Fibroblast of peridontal ligament (primary cell): ENCODE data around the gene PALLD.
"Not testable (repeated sequence)": the region's sequence is repeated elsewhere in the genome, so short reads cannot be mapped to it uniquely, and the experiment has no call there.

Experiments used
- DNase-seq: peaks from one replicate; pipeline ENCODE4 v3.0.0-alpha.2; 2010; ENCODE audit errors: extremely low read depth

Gene PALLD

GRCh38 chr4:168491563-168491962 is 5.3 kb upstream of the PALLD start:
- no peak for DNase-seq

GRCh38 chr4:168498251-168498650 is 1.4 kb downstream of the PALLD start:
- DNase-seq, result peak; percentile 59

GRCh38 chr4:168499241-168499640 is 2.4 kb downstream of the PALLD start:
- DNase-seq, result no peak

GRCh38 chr4:168501407-168501806 is 4.6 kb downstream of the PALLD start:
- DNase-seq, result no peak

GRCh38 chr4:168502861-168503260 is 6.0 kb downstream of the PALLD start:
- peak; percentile 63 for DNase-seq

- no peak for DNase-seq
Measured at GRCh38 chr4:168503652-168504362, 7.0 kb downstream of the PALLD start.

- no peak for DNase-seq
Measured at GRCh38 chr4:168504526-168504925, 7.7 kb downstream of the PALLD start.

- DNase-seq, result no peak
Measured at GRCh38 chr4:168506014-168506413, 9.2 kb downstream of the PALLD start.

- DNase-seq, result no peak
Measured at GRCh38 chr4:168507178-168507815, 10.4 kb downstream of the PALLD start.

- no peak for DNase-seq
Measured at GRCh38 chr4:168508683-168509082, 11.8 kb downstream of the PALLD start.

- DNase-seq, result peak; percentile 79
Measured at GRCh38 chr4:168509786-168510185, 12.9 kb downstream of the PALLD start.

- DNase-seq, result no peak
Measured at GRCh38 chr4:168511780-168512489, 15.1 kb downstream of the PALLD start.

- not testable (repeated sequence) for DNase-seq
Measured at GRCh38 chr4:168513826-168514225, 17.0 kb downstream of the PALLD start.

- peak; percentile 79 for DNase-seq
Measured at GRCh38 chr4:168514249-168514852, 17.5 kb downstream of the PALLD start.

- DNase-seq, result no peak
Measured at GRCh38 chr4:168515222-168516011, 18.6 kb downstream of the PALLD start.

- DNase-seq, result no peak
Measured at GRCh38 chr4:168516841-168517240, 20.0 kb downstream of the PALLD start.

GRCh38 chr4:168519576-168519975 is 22.7 kb downstream of the PALLD start:
- no peak for DNase-seq

GRCh38 chr4:168521721-168522120 is 24.9 kb downstream of the PALLD start:
- DNase-seq, result no peak

- DNase-seq, result peak; percentile 79
Measured at GRCh38 chr4:168522356-168522755, 25.5 kb downstream of the PALLD start.

GRCh38 chr4:168522829-168523489 is 26.1 kb downstream of the PALLD start:
- DNase-seq, result peak; percentile 72

- peak; percentile 90 for DNase-seq
Measured at GRCh38 chr4:168524006-168524405, 27.2 kb downstream of the PALLD start.
